GM18517 (cell line): ENCODE measurements around the gene CAMKK1.

Experiments used
- ATAC-seq: cut with Tn5 transposase; IDR thresholded peaks from one replicate; pipeline ENCODE4 v1.9.1; 2021; ENCODE audit warnings: mild to moderate bottlenecking, moderate library complexity; ENCODE audit not compliant: unreplicated experiment

Gene CAMKK1

DNA sequence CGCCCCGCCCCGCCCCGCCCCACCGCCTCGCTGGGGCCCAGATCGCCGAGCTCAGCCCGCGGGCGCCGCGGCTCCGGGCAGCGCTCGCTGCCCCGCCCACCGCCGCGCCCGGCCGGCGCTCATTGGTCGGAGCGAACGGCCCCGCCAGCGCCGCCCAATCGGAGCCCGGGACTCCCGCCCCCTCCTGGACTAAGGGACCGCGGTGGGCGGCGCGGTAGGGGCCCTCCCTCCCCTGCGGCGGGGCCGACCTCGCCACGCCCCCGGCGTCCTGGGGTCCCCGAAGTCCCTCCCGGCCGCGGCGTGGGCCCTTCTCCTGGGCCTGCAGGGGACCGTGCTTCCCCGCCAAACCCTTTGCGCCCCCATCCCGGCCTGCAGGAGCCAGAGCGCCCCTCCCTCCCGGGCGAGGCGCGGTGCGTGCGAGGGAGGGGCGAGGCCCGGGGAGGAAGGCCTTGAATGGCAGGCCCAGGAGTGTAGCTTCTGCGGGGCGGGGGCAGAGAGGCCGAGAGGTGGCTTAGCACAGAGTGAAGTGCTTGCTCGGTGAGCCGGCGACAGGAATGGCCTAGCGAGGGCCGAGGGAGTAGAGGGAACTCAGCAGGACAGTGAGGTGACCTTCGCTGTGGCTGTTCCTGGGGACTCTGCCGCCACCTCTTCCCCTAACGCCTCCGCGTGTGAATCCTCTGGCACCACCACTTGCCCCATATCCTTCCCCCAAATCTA lies at the start of gene CAMKK1:
TSS of gene CAMKK1 (minus strand) at position 51 of the 717 bp plus-strand sequence. CDS start 7,366 bp downstream, outside the sequence.
- peak; percentile 64 for ATAC-seq

DNA sequence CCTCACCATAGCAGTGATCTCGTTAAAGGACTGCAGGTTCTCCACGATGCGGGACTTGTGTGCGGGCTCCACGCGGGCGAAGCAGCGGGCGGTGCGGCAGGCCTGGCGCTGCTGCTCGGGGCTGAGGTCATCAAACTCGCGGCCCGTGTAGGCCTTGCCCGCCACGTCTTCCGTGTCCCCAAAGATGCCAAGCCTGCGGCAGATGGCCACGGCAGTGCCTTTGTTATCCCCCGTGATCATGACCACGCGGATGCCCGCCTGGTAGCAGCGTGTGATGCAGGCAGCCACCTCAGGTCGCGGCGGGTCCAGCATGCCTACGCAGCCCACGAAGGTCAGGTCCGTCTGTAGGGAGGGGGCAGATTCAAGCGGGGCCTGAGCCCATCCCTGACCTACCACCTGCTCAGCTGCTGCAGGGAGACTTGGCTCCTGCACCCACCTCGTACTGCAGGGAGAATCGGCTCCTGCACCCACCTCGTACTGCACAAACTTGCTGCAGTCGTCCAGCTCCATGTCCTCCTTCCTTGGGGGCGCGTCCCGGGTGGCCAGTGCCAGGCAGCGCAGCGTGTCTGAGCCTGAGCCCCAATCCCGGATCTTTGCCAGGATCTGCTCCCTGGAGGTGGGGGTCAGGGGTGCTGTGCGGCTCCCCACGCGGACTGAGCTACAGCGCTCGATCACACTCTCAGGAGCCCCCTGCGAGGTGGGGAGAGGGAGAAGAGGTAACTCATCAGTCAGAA lies 48.3 kb upstream of the CAMKK1 start:
- no peak for ATAC-seq

DNA sequence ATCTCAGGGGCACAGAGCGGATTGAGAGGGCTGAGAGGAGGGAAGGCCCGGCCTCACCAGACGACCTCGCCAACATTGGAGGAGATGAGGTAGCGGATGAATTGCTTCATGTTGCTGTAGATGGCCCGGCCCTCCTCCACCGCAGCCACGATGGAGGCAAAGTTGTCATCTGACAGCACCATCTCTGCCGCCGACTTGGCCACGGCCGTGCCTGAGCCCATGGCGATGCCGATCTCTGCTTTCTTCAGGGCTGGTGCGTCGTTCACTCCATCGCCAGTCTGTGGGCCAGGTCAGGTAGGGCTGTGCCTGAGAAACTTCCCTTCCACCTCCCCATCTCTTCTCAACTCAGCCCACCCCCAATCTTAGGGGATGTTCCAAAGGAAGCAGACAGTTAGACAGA lies 44.5 kb upstream of the CAMKK1 start:
- no peak for ATAC-seq

DNA sequence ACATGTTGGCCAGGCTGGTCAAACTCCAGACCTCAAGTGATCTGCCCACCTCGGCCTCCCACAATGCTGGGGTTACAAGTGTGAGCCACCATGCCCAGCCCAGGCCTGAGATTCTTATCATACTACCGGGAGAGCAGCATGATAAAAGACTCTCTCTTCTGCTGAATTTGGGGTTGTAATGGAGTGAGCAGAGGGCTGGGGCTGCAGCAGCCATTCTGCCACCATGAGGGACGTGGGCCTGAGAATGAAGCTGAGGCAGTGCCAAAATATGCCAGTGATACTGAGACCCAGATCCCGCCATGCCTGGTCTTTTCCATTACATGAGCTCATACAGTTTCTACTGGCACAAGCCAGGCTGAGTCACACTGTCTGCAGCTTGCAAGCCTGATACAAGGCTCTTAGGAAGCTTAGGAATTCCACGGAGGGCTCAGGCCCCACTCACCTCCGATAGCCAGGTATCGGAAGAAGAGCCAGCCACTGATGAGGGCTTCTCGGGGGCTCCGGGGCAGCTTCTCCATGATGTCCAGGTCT lies 43.0 kb upstream of the CAMKK1 start:
- no peak for ATAC-seq

DNA sequence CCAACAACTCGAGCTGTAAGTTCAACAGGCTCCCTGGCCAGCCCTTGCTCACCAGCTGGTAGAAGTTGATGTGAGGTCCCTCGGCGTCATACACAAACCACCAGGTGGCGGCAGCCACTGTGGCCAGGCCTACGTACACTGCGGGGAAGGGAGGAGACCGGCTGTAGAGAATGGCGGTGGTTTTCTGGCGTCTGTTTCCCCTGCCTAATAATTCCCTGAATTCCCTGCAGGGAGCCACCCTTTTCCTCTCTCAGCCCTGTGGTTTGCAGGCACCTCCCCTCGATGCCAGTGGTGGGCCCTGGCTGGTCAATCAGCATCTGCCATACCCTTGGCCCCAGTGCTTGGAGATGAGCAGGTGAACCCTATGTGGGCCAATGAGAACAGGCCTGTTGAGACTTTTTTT lies 42.3 kb upstream of the CAMKK1 start:
- no peak for ATAC-seq

DNA sequence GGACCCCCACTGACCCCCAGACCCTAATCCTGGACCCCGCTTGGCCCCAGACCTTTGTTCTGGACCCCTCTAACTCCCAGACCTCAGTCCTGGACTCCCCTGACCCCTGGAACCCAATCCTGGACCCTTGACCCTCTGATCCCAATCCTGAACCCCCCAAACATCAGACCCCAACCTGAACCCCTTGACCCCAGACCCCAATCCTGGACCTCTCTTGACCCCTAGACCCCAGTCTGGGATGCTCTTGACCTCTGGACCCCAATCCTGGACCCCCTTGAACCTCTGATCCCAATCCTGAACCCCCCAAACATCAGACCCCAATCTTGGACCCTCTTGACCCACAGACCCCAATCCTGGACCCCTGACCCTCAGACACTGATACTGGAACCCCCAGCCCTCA lies 36.9 kb upstream of the CAMKK1 start:
- no peak for ATAC-seq

DNA sequence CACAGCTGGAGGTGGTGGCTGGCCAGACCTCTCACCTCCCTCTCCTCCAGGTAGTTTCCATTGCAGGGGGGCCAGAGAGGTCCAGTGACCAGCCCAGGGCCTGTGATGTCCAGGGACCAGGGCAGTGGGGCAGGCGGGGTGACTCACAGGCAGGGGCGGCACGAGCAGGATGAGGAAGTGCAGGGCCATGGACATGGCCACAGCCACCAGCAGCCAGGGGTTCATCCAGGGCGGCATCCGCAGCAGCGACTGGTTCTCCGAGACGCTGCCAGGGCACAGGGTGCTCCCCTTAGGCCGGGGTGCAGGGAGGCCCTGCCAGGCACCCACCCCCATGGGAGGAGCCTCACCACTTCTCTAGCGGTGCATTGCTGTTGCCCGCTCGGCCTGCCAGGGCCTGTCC lies 36.3 kb upstream of the CAMKK1 start:
- ATAC-seq = no peak

DNA sequence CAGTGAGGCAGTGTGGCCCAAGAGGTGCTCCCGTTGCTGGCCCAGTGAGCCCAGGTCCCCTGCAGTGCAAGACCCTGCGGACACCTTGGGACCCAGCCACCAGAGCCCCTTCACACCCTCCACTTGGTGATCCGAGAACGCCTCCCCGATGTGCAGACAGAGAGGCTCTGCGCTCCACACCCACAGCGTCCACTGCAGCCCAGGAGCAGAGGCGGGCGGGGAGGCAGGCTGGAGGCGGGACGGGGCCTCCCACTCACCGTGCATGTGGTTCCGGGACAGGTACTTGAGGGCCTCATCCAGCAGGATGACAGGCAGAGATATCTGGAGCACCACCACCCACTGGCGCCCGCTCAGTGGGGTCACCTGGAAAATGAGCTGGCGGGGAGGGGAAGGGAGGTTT lies 35.6 kb upstream of the CAMKK1 start:
- ATAC-seq = no peak

DNA sequence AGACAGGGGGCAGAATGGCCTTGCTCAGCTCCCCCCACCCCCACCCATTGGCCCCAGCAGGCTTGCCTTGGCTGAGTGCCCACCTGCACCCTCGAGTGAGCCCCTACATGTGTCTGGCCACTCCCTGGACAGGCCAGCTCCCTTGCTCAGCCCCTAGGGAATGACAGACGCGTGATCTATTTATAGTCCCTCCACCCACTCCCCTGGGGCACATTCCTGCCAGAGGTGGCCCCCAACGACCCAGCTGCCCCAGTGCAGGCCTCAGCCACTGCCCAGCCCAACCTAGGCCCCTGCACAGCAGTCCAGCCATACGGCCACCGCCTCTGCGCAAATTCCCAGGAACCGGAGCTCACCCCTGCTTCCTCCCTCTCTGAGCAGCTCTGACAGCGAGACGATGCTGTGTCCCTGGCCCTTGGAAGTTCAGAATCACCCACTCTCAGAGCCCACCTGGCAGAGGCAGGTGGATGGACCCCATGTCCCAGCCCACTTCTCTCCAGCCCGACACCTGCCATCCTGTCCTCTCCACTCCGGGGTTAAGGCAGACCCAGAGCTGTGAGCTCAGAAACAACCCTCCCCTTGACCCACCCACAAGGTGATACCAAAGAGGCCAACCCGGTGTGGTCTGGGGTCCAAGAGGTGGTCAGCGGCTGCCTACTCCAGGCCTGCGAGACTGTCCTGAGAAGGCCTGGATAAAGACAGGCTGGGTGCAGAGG lies 34.9 kb upstream of the CAMKK1 start:
- ATAC-seq = no peak

DNA sequence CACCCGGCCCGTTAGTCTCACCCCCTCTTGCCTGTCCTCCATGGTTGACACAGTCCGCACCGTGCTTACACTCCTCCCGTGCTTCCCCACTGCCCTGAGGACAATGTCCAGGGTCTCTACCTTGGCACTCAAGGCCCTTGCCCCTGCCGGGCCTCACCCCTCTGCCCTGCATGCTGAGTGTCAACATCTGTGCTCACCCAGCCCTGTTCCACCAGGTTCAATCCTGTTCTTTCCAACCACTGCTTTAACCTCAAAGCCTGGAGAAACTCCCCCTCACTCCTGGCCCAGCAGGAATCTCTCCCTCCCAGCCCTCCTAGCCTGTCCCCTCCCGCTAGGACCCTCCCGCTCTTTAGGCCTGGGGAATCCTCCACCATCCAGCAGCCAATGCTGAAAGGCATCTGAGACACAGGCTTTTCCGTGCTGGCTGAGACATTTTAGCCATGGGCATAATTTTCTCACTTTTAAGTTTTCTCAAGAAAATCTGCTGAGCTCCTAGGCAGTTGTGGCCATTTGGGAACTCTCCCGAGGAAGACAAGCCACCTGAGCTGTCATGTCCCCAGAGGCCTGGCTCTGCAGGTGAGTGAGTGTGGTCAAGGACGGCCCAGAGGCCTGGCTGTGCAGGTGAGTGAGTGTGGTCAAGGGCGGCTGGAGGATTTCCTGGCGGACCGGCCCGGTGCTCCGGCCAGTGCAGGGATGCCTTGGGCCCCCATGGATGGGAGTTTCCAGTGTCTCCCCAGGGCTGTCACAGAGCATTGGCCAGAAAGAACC lies 34.2 kb upstream of the CAMKK1 start:
- ATAC-seq = no peak

DNA sequence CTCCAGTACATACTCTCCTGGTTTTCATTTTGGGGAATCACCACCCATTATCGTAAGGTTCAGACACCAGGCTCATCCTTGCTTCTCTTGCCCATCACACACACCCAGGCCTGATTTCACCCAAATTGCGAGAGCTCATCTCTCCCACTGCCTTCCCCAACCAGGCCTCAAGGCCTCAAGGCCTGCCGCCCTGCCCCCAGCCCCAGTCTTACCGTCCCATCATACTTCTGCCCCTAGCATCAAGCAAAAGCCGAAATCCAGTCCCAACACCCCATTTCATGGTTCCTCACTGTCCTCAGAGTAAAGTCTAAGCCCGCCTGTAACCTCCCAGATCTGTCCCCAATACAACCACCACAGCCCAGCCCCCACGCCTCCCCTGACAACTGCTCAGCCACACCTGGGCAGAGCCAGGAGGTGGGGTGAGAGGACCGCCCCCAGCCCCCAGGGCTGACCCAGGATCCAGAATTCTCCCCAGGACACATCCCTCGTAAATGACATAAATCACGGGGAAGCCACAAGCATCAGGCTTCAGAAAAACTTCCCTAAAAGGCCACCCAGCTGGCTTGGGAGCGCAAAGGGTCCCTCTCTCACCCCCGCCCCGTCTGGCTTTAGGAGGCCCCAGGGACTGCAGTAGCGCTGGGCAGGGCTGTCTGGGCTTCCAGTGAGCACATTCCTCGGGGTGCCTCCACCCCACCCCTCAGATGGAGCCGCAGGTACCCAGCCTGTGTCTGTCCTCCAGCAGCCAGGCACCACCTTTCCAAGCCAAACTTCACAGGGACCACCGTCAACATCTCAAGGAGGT lies 33.0 kb upstream of the CAMKK1 start:
- no peak for ATAC-seq

DNA sequence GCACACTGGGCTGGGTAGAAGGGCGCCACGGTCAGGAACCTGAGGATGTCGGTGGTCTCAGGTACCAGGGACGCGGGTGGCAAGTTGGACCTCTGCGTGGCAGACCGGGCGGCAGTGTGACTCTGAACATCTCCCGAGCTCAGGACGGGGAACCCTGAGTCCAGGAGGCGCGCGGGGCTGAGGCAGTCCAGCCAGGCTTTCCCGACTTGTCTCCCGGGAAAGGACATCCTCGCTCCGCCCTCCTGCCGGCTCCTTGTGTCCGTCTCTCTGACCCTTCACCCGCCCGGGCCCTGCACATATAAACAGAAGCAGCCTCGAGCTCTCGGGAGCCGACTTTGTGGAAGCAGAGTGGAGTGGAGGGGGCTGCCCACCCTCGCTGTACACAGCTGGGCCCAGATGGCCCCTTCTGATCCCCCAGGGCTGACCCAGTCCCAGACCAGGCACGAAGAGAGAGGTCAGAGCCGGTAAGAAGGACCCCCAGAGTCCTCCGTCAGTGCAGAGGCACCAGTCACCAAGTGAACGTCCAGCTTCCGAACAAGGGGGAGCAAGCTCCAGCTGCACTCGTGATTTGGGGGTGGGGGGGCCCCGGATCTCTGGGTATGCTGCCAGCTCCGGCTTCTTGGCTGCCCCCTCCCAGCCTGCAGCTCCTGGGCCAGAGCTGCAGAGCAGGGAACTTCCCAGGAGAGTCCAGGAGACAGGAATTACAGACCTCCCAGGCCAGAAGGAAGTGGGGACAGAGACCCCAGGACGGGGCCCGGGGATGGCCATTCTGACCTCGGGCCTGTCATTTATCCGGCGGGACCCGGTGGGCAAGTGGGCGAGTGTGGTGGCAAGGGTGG lies 31.9 kb upstream of the CAMKK1 start:
- ATAC-seq = no peak

DNA sequence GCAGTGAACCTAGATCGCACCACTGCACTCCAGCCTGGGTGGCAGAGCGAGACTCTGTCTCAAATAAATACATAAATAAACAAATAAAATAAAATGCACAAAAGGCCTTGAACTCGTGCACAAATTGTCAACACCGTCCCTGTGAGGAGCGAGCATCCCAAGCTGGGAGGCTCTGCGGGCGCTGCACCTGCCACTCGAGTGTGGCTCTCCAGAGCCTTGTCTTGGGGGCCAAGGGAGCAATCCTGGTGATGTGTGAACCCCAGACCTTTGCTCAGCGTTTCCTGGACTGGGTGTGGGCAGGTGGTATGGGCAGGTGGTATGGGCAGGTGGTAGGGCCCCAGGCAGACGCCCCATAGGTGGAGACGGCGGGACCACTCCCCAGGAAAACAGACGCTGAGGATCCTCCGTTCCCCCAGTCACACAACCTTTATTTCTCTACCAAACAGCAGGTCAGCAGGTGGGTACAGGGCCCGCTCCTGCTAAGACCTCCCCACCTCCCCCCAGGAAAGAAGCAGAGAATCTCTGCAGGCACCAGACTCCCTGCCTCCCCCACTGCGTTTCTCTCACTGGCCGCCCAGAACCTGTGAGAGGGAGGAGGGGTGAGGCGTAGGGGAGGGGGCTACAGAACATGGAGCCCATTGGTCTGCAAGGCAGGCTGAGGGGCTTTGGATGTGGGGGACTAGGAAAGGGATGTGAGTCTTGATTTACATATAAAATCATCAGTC lies 30.8 kb upstream of the CAMKK1 start:
- no peak for ATAC-seq

DNA sequence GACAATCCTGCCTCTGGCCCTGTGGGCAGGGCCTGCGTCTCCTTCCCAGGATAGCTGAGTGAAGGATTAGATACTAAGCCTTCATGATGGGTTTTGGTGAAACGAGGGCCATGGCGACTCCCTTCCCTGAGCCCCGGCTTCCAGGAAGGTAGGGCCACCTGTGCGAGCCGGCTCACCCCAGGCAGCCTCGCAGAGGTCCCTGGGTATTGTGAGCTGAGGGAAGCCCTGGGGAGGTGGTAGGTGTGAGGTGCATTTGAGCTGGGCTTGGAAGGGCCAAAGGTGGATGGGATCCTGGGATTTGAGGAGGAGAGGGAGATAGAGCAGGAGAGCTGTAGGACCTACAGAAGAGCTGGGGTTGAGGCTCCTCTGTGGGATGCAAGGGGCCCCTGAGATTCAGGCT lies 29.9 kb upstream of the CAMKK1 start:
- no peak for ATAC-seq

DNA sequence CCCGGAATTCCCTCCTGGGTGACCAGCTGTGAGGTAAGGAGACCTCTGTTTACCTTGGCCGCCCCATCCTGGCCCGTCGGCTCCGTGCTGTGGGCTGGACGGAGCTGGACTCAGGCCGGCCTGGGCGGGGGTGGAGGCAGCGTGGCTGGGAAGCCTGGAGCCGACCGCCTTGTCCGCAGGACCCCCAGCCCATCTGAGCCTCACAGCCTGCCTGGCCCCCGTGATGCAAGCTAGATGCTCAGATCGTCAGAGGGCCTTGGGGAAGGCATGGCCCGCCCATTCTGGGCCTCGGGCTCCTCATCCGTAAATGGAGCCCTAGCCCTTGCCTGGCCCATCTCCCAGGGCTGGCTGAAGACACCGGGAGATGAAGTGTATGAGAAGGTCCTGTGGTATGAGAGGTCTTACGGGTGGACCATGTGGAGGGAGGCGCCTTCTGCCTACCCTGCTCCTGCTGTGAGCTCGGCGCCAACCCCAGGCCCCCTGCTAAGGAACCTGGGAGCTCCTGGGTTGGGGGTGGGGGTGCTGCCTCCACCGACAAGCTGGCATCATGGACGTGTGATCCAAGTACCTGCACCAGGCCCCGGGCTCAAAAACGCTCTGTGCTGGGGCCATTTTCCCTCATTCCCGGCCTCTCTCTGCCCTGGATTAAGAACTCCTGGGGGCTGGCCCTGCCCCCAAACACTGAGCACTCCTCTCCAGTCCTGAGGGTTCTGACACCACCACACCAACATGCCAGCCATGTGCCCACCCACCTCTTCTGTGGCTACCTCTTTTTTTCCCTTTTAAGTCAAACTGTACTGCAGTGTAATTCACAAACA lies 28.9 kb upstream of the CAMKK1 start:
- no peak for ATAC-seq

DNA sequence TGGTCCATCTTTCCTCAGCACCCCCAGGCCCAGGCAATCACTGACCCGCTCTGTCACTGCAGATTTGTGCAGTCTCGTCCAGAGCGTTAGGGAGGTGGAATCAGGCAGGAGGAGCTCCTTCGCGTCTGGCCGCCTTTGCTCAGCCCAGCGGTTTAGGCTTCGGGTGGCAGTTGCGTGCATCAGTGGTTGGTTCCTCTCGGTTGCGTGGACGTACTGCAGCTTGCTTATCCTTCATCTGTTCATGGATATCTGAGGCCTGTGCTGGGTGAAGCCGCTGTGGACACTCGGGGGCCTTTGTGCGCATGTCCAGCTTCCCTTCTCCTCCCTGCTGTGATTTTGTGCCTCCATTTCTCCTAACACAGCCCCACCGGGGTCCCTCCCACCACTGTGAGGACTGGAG lies 28.2 kb upstream of the CAMKK1 start:
- ATAC-seq = no peak

DNA sequence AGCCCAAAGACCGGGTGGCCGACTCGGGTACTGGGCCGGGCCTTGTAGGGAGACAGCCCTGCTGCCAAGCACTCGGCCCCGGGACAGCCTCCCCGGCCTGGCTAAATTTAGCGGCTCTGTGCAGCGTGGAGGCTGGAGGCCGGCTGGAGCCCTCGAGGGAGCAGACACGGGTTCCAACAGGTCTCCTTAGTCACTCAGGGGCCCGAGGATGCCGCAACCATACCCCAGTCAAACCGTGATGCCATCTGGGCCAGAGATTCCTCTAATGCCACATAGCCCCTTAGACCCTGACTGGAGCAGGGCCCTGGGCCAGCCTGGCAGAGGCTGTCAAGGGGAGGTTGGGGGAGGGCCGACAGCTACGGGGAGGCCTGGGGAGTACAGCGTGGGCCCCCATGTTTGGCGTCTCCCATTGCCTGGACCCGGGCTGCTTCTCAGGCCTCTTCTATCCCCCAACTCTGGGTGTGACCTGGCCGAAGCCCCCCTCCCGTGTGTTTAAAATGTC lies 26.3 kb upstream of the CAMKK1 start:
- ATAC-seq = no peak
